NT2/D1 (cell line): ENCODE results near the gene IDI2.

Experiments used
- SUZ12 ChIP-seq: IDR thresholded peaks from 2 replicates; pipeline ENCODE4 v1.6.1; 2011; ENCODE audit not compliant: insufficient read length, insufficient read depth; ENCODE audit errors: extremely low read depth
- YY1 ChIP-seq: IDR thresholded peaks from 2 replicates; pipeline ENCODE4 v1.6.1; 2011; ENCODE audit not compliant: insufficient read length, insufficient read depth
- ZNF274 ChIP-seq: IDR thresholded peaks from 2 replicates; pipeline ENCODE4 v1.6.1; 2011; ENCODE audit warnings: mild to moderate bottlenecking, low read depth, low read length

GRCh38 chr10:1002425-1003006 lies 23.1 kb downstream of the IDI2 start:
- TF ChIP-seq SUZ12 (no peak), ZNF274 (no peak), YY1 (no peak)
